Mesothelial cell of epicardium (in vitro differentiated cells): ENCODE measurements around the gene SCGB1C2. TPM values are rescaled to one million over a fixed set of nuclear protein-coding genes. Genes with fewer than 3 reads are reported as not detected.

ENCODE experiments used
- DNase-seq, 2 experiments: peaks; one replicate each; pipeline ENCODE4 v3.0.0; 2021; ENCODE audit warnings: low spot score in 2 of 2; ENCODE audit not compliant: unreplicated experiment in 2 of 2
- H3K27ac Mint-ChIP-seq: 2 replicates; pipeline ENCODE4 v1.8.0; 2021; ENCODE audit warnings: mixed read lengths
- H3K27me3 Mint-ChIP-seq: 2 replicates; pipeline ENCODE4 v1.8.0; 2021; ENCODE audit warnings: low read depth, mixed read lengths
- H3K36me3 Mint-ChIP-seq: 2 replicates; pipeline ENCODE4 v1.8.0; 2021; ENCODE audit warnings: mixed read lengths
- H3K4me1 Mint-ChIP-seq: 2 replicates; pipeline ENCODE4 v1.8.0; 2021; ENCODE audit warnings: mixed read lengths
- H3K4me3 Mint-ChIP-seq: 2 replicates; pipeline ENCODE4 v1.8.0; 2021; ENCODE audit warnings: mild to moderate bottlenecking, moderate library complexity, mixed read lengths
- H3K9me3 Mint-ChIP-seq: 2 replicates; pipeline ENCODE4 v1.8.0; 2021; ENCODE audit warnings: mixed read lengths
- total RNA-seq: library from RNA; stranded (reverse); gene quantifications from 3 replicates; pipeline ENCODE4 v1.2.1, GENCODE V29; 2021
- TF ChIP-seq, protein P1 (sequence below): fragments of 200-600 bp; sonication (generic); IDR thresholded peaks from one replicate; pipeline ENCODE4 v1.5.0; 2021; ENCODE audit warnings: antibody characterized with exemption; ENCODE audit not compliant: unreplicated experiment

Gene SCGB1C2
- total RNA-seq, 1 donor from 2014 or later: not detected

GRCh38 chr17:187130-187529 is 49.8 kb downstream of the SCGB1C2 start:
- Mint-ChIP-seq H3K4me1 (peaks cover 8% of the 10 kb centered on the region), H3K9me3 (no peaks in the 10 kb centered on the region), H3K36me3 (peaks cover 8% of the 10 kb centered on the region), H3K27me3 (peaks cover 50% of the 10 kb centered on the region), H3K4me3 (no peak overlapping the region), H3K27ac (no peak overlapping the region)
- DNase-seq: no peak
- TF ChIP-seq, protein P1, sequence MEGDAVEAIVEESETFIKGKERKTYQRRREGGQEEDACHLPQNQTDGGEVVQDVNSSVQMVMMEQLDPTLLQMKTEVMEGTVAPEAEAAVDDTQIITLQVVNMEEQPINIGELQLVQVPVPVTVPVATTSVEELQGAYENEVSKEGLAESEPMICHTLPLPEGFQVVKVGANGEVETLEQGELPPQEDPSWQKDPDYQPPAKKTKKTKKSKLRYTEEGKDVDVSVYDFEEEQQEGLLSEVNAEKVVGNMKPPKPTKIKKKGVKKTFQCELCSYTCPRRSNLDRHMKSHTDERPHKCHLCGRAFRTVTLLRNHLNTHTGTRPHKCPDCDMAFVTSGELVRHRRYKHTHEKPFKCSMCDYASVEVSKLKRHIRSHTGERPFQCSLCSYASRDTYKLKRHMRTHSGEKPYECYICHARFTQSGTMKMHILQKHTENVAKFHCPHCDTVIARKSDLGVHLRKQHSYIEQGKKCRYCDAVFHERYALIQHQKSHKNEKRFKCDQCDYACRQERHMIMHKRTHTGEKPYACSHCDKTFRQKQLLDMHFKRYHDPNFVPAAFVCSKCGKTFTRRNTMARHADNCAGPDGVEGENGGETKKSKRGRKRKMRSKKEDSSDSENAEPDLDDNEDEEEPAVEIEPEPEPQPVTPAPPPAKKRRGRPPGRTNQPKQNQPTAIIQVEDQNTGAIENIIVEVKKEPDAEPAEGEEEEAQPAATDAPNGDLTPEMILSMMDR: no peak

Other genes with a start within 250 kb of the SCGB1C2 start
- 55.3 to 60.2 TPM (median 59.6 TPM) in 3 replicates for gene DOC2B, start 44.1 kb downstream of the SCGB1C2 start, total RNA-seq
- 13.6 to 16.9 TPM (median 15.4 TPM) in 3 replicates for gene RPH3AL, start 215.2 kb downstream of the SCGB1C2 start, total RNA-seq